ENCODE data around the gene CPED1.

Gene CPED1

DNA sequence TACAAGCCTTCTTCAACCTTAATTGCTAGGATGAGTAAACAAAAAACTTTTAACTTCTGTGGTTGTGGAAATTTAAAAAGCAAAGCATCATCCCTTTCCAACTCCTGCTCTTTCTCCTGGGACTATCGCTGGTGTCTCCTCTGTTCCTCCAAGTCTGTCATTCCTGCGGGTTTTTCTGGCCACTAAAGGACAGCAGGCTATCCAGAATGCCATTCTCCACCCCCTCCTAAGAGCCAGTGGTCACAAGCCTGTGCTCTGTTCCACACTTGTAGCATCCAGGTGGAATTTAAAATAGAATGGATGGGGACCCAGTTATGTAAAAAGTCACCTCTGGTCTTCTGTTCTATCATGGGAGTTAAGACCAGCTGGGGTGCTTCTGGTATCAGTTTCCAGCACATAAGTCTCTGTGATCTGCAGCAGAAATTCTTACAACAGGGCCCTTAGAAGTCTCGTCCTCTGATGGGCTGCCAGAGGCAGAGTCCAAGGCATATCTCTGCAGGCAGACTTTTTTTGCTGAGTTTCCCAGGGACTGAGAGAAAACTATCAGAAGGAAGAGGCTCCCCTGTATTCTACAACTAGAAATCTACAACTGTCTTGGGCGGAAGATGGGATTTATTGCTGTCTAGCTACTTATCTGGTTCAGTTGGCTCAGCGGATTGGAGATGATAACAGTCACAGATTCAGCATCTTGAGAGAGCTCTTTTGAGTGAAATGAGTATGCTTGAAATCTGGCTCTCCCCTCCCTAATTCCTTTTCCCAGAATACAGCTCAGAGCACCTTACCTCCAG, 335.2 kb downstream of the CPED1 start:
- Histone ChIP-seq H3K27ac (no peak overlapping the region), H3K4me3 (ENCODE audit: low read depth, low read length) (no peak overlapping the region), H3K27me3 (replicated peaks) (no peaks in the 10 kb centered on the region), H3K36me3 (replicated peaks) (no peaks in the 10 kb centered on the region)
- TF ChIP-seq, protein P1, sequence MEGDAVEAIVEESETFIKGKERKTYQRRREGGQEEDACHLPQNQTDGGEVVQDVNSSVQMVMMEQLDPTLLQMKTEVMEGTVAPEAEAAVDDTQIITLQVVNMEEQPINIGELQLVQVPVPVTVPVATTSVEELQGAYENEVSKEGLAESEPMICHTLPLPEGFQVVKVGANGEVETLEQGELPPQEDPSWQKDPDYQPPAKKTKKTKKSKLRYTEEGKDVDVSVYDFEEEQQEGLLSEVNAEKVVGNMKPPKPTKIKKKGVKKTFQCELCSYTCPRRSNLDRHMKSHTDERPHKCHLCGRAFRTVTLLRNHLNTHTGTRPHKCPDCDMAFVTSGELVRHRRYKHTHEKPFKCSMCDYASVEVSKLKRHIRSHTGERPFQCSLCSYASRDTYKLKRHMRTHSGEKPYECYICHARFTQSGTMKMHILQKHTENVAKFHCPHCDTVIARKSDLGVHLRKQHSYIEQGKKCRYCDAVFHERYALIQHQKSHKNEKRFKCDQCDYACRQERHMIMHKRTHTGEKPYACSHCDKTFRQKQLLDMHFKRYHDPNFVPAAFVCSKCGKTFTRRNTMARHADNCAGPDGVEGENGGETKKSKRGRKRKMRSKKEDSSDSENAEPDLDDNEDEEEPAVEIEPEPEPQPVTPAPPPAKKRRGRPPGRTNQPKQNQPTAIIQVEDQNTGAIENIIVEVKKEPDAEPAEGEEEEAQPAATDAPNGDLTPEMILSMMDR (IDR thresholded peaks at IDR 0.05; ENCODE audit: low read depth, low read length, missing control alignments), result no peak
- DNase-seq, result no peak
- in situ Hi-C loops (cut with HindIII; ENCODE audit: low pct_ligation_motif_present, low sequenced_read_pairs), result no loop called here

DNA sequence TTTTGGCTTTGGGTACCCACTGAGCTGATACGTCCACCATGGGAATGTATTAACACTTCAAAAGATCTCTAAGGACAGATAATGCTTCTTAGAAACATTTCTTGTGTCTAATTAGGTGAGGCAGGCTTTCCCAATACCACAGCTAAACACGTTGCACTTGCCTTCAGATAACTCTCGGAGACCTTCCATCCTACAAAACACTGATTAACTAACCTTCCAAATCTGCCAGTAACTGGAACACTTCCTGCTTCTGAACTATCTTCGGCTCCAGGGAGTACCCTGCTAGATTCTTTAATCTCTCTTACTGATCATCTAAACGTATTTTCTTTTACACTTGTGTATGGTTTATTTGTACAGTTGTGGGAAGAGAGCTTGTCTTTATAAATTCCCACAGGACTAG, 339.2 kb downstream of the CPED1 start:
- TF ChIP-seq, protein P1 (IDR thresholded peaks at IDR 0.05; ENCODE audit: low read depth, low read length, missing control alignments), result no peak
- Histone ChIP-seq H3K27ac (no peak overlapping the region), H3K27me3 (replicated peaks) (no peaks in the 10 kb centered on the region), H3K4me3 (ENCODE audit: low read depth, low read length) (no peak overlapping the region), H3K36me3 (replicated peaks) (no peaks in the 10 kb centered on the region)
- in situ Hi-C loops (cut with HindIII; ENCODE audit: low pct_ligation_motif_present, low sequenced_read_pairs), result loop anchor here (25.0 kb wide), 2 partner anchors 190 to 340 kb away; partner anchors contain the start of gene CPED1
- no peak for DNase-seq

GRCh38 chr7:121328508-121329190, 340.1 kb downstream of the CPED1 start, which contains the start of gene WNT16:
WNT16 (plus strand) TSS chr7:121329000; CDS start chr7:121329293, 293 bp downstream.
- DNase-seq, result no peak
- Histone ChIP-seq H3K27me3 (replicated peaks) (no peaks in the 10 kb centered on the region), H3K36me3 (replicated peaks) (no peaks in the 10 kb centered on the region), H3K27ac (no peak within 1 kb of the TSS), H3K4me3 (ENCODE audit: low read depth, low read length) (peak within 1 kb of the TSS; percentile 64)
- TF ChIP-seq, protein P1 (IDR thresholded peaks at IDR 0.05; ENCODE audit: low read depth, low read length, missing control alignments), result no peak
- in situ Hi-C loops (cut with HindIII; ENCODE audit: low pct_ligation_motif_present, low sequenced_read_pairs), result loop anchor here (25.0 kb wide), 2 partner anchors 191 to 341 kb away; partner anchors contain the start of gene CPED1

DNA sequence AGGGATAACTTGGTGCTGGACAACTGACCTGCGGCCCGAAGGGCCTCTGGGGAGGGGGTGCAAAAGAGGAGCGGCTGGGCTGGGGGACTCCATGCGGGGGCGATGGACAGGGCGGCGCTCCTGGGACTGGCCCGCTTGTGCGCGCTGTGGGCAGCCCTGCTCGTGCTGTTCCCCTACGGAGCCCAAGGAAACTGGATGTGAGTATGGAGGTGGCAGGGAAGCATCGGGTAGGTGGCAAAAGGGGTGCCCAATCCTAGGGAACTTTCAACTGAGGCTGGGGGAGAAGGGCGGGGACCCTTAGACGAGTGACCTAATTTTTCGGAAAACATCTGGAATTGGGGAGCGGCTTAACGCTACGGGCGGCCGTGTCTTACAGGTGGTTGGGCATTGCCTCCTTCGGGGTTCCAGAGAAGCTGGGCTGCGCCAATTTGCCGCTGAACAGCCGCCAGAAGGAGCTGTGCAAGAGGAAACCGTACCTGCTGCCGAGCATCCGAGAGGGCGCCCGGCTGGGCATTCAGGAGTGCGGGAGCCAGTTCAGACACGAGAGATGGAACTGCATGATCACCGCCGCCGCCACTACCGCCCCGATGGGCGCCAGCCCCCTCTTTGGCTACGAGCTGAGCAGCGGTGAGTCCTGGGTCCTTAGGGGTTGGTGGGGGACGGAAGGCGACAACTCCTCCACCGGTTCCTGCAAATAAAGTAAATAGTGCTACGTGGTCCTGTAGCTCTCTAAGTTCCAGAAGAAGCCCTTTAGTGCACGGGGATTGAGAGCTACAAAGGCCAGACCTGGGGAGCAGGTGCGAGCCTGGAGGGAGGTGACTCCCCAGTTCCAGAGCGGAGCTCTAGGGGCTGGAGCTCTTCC, 340.9 kb downstream of the CPED1 start:
- H3K4me3 ChIP-seq (ENCODE audit: low read depth, low read length), result peak overlapping the region; percentile 64
- TF ChIP-seq, protein P1 (IDR thresholded peaks at IDR 0.05; ENCODE audit: low read depth, low read length, missing control alignments), result peak; percentile 58
- H3K36me3 ChIP-seq (replicated peaks), result no peaks in the 10 kb centered on the region
- no peak overlapping the region for H3K27ac ChIP-seq
- H3K27me3 ChIP-seq (replicated peaks), result no peaks in the 10 kb centered on the region
- DNase-seq, result no peak
- in situ Hi-C loops (cut with HindIII; ENCODE audit: low pct_ligation_motif_present, low sequenced_read_pairs), result loop anchor here (25.0 kb wide), 2 partner anchors 192 to 342 kb away; partner anchors contain the start of gene CPED1

DNA sequence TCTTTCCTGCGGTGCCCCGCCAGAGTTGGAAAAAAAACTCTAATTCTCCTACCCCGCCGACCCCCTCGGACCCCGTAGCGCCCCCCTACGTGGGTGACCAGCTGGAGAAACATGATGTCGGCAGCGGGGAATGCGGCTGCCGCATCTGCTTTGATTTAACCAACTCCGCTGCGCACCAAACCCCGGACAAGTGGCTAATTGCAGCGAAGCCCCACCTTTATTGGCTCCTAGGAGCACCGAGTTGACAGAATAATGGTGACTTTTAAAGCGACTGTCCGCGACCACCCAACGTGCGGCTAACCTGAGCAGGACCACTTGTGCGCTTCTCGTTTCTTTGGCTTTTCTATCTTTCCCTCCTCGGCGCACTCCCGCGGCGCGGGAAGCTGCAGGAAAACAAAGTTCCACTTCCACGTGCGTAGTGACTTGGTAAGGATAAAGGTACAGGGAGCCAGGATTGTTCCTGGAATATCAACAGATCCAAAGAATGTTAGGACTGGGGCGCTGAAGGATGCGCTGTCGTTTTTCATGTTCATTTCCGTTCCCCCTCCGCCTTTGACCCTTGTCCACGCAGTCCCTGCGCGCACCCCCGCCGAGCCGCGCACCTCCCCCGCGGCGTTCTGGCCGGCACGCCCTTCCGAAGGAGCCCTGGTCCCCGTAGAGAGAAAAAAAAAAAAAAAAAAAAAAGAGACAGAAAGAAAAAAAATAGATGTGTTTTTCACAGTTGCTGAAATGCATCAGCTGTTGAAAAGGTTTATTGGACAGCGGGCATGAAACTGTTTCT, 341.7 kb downstream of the CPED1 start:
- H3K27ac ChIP-seq, result no peak overlapping the region
- in situ Hi-C loops (cut with HindIII; ENCODE audit: low pct_ligation_motif_present, low sequenced_read_pairs), result loop anchor here (25.0 kb wide), 2 partner anchors 193 to 343 kb away; partner anchors contain the start of gene CPED1
- peak overlapping the region; percentile 64 for H3K4me3 ChIP-seq (ENCODE audit: low read depth, low read length)
- no peaks in the 10 kb centered on the region for H3K27me3 ChIP-seq (replicated peaks)
- DNase-seq, result no peak
- H3K36me3 ChIP-seq (replicated peaks), result no peaks in the 10 kb centered on the region
- TF ChIP-seq, protein P1 (IDR thresholded peaks at IDR 0.05; ENCODE audit: low read depth, low read length, missing control alignments), result peak; percentile 1
